Astrocyte (in vitro differentiated cells and primary cell): ENCODE data around the gene USP49. TPM values are rescaled to one million over a fixed set of nuclear protein-coding genes. Genes with fewer than 3 reads are reported as not detected.

Experiments used
- DNase-seq: peaks from one replicate; pipeline ENCODE4 v3.0.0-alpha.2; 2010; ENCODE audit warnings: low read depth
- FAIRE-seq: peaks from 2 replicates; lab custom pipeline; 2011; peaks lifted over from hg19 to GRCh38; lab: Jason Lieb, UNC
- H2AFZ ChIP-seq: 2 replicates; pipeline ENCODE4 v1.6.0; 2012; ENCODE audit warnings: low read depth, low read length, inconsistent platforms
- H3K27ac ChIP-seq: 2 replicates; pipeline ENCODE4 v1.5.1; 2011; ENCODE audit warnings: low read depth, low read length, inconsistent platforms
- H3K27me3 ChIP-seq: 2 replicates; pipeline ENCODE4 v1.6.0; 2011; ENCODE audit warnings: low read length, inconsistent platforms; ENCODE audit not compliant: insufficient read depth
- H3K36me3 ChIP-seq: 2 replicates; pipeline ENCODE4 v1.5.1; 2011; ENCODE audit warnings: low read length, inconsistent platforms; ENCODE audit not compliant: insufficient read depth
- H3K4me1 ChIP-seq: 2 replicates; pipeline ENCODE4 v1.5.1; 2011; ENCODE audit warnings: low read length, inconsistent platforms; ENCODE audit not compliant: insufficient read depth
- H3K4me2 ChIP-seq: 2 replicates; pipeline ENCODE4 v1.6.0; 2012; ENCODE audit warnings: low read length, inconsistent platforms
- H3K4me3 ChIP-seq: 2 replicates; pipeline ENCODE4 v1.5.1; 2011; ENCODE audit warnings: low read depth, mild to moderate bottlenecking, low read length, inconsistent platforms; ENCODE audit not compliant: insufficient read depth
- H3K79me2 ChIP-seq: 2 replicates; pipeline ENCODE4 v1.6.0; 2012; ENCODE audit warnings: mild to moderate bottlenecking, low read length, inconsistent platforms; ENCODE audit not compliant: insufficient read depth
- H3K9ac ChIP-seq: 2 replicates; pipeline ENCODE4 v1.6.0; 2012; ENCODE audit warnings: mild to moderate bottlenecking, low read length, inconsistent platforms
- H3K9me3 ChIP-seq: 2 replicates; pipeline ENCODE4 v1.5.1; 2012; ENCODE audit warnings: low read depth, mild to moderate bottlenecking, low read length, inconsistent platforms; ENCODE audit not compliant: insufficient read depth
- H4K20me1 ChIP-seq: 2 replicates; pipeline ENCODE4 v1.6.0; 2012; ENCODE audit warnings: low read length, inconsistent platforms; ENCODE audit not compliant: insufficient read depth
- H3K27ac Mint-ChIP-seq: one replicate; pipeline ENCODE4 v1.8.0; 2021; ENCODE audit warnings: mild to moderate bottlenecking, mixed read lengths; ENCODE audit not compliant: unreplicated experiment
- H3K27me3 Mint-ChIP-seq: one replicate; pipeline ENCODE4 v1.8.0; 2021; ENCODE audit warnings: low read depth, mixed read lengths; ENCODE audit not compliant: unreplicated experiment
- H3K36me3 Mint-ChIP-seq: one replicate; pipeline ENCODE4 v1.8.0; 2021; ENCODE audit warnings: low read depth, mixed read lengths; ENCODE audit not compliant: unreplicated experiment
- H3K4me1 Mint-ChIP-seq: one replicate; pipeline ENCODE4 v1.8.0; 2021; ENCODE audit warnings: low read depth, mixed read lengths; ENCODE audit not compliant: unreplicated experiment
- H3K4me3 Mint-ChIP-seq: one replicate; pipeline ENCODE4 v1.8.0; 2021; ENCODE audit warnings: mild to moderate bottlenecking, moderate library complexity, mixed read lengths; ENCODE audit not compliant: unreplicated experiment
- H3K9me3 Mint-ChIP-seq: one replicate; pipeline ENCODE4 v1.8.0; 2021; ENCODE audit warnings: mild to moderate bottlenecking, mixed read lengths; ENCODE audit not compliant: unreplicated experiment
- CTCF ChIP-seq: IDR thresholded peaks from 2 replicates; pipeline ENCODE4 v1.5.1; 2011; ENCODE audit warnings: low read depth, mild to moderate bottlenecking, inconsistent platforms, low read length, moderate library complexity; ENCODE audit not compliant: insufficient read depth
- EZH2 ChIP-seq: IDR thresholded peaks from 2 replicates; pipeline ENCODE4 v1.6.1; 2012; ENCODE audit warnings: mild to moderate bottlenecking, low read length, inconsistent platforms; ENCODE audit not compliant: insufficient read depth
- total RNA-seq: library from RNA; stranded (reverse); gene quantifications from 2 replicates; pipeline ENCODE4 v1.2.1, GENCODE V29; 2021

The USP49 gene
- total RNA-seq, 1 donor from 2014 or later: 5.5 TPM

DNA sequence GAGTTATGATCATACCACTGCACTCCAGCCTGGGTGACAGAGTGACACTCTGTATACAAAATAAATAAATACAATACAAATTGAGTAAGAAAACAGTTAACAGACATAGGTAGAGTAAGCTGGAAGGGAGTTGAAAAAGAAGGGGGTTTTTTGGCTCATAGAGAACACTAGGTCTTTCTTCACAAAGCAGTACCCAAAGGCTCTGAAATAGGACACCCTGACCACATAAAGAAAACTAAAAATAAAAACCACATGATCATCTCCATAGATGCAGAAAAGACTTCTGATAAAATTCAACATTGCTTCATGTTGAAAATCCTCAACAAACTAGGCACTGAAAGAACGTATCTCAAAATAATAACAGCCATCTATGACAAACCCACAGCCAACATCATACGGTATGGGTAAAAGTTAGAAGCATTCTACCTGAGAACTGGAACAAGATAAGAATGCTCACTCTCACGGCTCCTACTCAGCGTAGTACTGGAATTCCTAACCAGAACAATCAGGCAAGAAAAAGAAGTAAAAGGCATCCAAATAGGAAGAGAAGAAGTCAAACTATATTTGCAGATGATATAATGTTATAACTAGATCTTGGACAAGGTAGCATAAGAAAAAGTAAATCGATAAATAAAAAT is 59.0 kb downstream of the USP49 start:
- Histone ChIP-seq H3K27ac (no peak overlapping the region), H3K9ac (no peak overlapping the region), H3K36me3 (no peaks in the 10 kb centered on the region), H3K4me3 (no peak overlapping the region), H2AFZ (no peak overlapping the region), H3K79me2 (no peaks in the 10 kb centered on the region), H4K20me1 (no peaks in the 10 kb centered on the region), H3K27me3 (no peaks in the 10 kb centered on the region), H3K4me1 (no peaks in the 10 kb centered on the region), H3K4me2 (peak overlapping the region; percentile 10), H3K9me3 (no peaks in the 10 kb centered on the region)
- H3K4me1 Mint-ChIP-seq: peaks cover 15% of the 10 kb centered on the region
- no peaks in the 10 kb centered on the region for H3K27me3 Mint-ChIP-seq
- no peak overlapping the region for H3K27ac Mint-ChIP-seq
- TF ChIP-seq EZH2: no peak
- no peak for TF ChIP-seq CTCF
- DNase-seq: no peak
- H3K36me3 Mint-ChIP-seq: no peaks in the 10 kb centered on the region
- peak; percentile 60 for FAIRE-seq
- no peak overlapping the region for H3K4me3 Mint-ChIP-seq
- H3K9me3 Mint-ChIP-seq: peaks cover 2% of the 10 kb centered on the region

DNA sequence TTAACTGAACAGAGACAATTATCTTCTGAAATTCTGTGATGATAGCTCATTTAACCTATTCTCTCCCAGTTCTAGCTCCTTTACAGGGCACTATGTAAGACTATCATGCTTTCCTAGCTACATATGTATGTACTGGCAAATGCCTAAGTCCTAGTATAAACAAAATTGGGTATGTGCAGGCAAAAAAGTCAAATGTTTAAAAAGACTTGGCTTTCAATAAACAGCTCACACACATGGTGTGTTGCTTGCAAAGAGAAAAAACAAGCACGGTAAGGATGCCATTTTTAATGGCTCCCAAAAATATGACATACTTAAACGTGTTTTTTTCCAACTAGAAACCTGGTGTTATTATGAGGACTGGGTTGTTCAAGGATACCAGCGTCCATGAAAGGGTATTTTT is 62.9 kb downstream of the USP49 start:
- Histone ChIP-seq H3K27me3 (no peaks in the 10 kb centered on the region), H3K9ac (no peak overlapping the region), H3K4me2 (no peak overlapping the region), H3K4me1 (no peaks in the 10 kb centered on the region), H2AFZ (no peak overlapping the region), H3K9me3 (no peaks in the 10 kb centered on the region), H3K4me3 (no peak overlapping the region), H3K27ac (no peak overlapping the region), H3K36me3 (no peaks in the 10 kb centered on the region), H4K20me1 (no peaks in the 10 kb centered on the region), H3K79me2 (no peaks in the 10 kb centered on the region)
- TF ChIP-seq CTCF: no peak
- TF ChIP-seq EZH2: no peak
- FAIRE-seq: no peak
- peaks cover 15% of the 10 kb centered on the region for H3K4me1 Mint-ChIP-seq
- H3K36me3 Mint-ChIP-seq: no peaks in the 10 kb centered on the region
- H3K27me3 Mint-ChIP-seq: no peaks in the 10 kb centered on the region
- H3K27ac Mint-ChIP-seq: no peak overlapping the region
- peaks cover 2% of the 10 kb centered on the region for H3K9me3 Mint-ChIP-seq
- H3K4me3 Mint-ChIP-seq: no peak overlapping the region
- DNase-seq: no peak

DNA sequence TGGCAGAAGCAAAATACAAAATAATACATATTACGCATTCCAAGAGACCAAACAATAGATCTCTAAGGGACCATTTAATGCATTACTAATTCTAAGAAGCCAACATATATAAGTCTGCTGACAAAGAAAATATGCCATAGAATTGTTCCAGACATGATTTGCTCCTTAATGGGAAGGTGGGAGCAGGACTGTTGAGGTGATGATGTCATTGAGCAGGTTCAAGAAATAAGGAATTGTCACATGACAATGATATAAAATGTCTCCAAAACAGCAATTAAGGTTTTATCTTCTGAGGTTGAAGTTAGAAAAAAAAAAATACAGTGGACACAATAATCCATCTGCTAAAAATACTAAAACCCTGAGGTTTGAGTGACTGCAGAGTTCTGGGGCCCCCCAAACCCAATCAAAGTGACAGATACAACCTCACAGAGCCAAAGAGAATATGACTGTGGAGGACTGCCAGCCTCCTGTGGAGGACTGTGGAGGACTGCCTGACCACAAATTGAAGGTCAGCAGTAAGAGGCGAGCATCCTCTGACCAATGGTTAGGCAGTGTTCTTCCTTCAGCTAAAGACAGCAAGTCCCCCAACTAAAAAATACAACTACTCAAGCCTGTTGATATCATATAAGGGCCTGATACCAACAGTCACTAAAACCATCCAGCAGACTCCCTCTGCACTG is 68.7 kb downstream of the USP49 start:
- no peaks in the 10 kb centered on the region for H4K20me1 ChIP-seq
- no peak for FAIRE-seq

More for the DNA sequence above, 68.7 kb downstream of the USP49 start:
- no peaks in the 10 kb centered on the region for H3K79me2 ChIP-seq
- no peak for TF ChIP-seq CTCF
- no peak for TF ChIP-seq EZH2
- Mint-ChIP-seq H3K27ac (no peak overlapping the region), H3K36me3 (no peaks in the 10 kb centered on the region), H3K4me1 (peaks cover 14% of the 10 kb centered on the region), H3K4me3 (no peak overlapping the region), H3K27me3 (no peaks in the 10 kb centered on the region), H3K9me3 (no peaks in the 10 kb centered on the region)
- no peaks in the 10 kb centered on the region for H3K9me3 ChIP-seq
- H2AFZ ChIP-seq: no peak overlapping the region
- H3K36me3 ChIP-seq: no peaks in the 10 kb centered on the region
- H3K27me3 ChIP-seq: no peaks in the 10 kb centered on the region
- no peak overlapping the region for H3K9ac ChIP-seq
- no peak for DNase-seq
- peaks cover 7% of the 10 kb centered on the region for H3K4me1 ChIP-seq
- H3K4me2 ChIP-seq: no peak overlapping the region
- no peak overlapping the region for H3K4me3 ChIP-seq
- H3K27ac ChIP-seq: no peak overlapping the region
